Kasumi-1 (cell line): ENCODE data around the gene TMEFF2.
"Not testable (repeated sequence)": the region's sequence is repeated elsewhere in the genome, so short reads cannot be mapped to it uniquely, and the experiment has no call there.

Source experiments
- DNase-seq, 2 experiments: peaks; one replicate each; lab custom pipeline; 2025; lab: John Stamatoyannopoulos, UW

The TMEFF2 gene

DNA sequence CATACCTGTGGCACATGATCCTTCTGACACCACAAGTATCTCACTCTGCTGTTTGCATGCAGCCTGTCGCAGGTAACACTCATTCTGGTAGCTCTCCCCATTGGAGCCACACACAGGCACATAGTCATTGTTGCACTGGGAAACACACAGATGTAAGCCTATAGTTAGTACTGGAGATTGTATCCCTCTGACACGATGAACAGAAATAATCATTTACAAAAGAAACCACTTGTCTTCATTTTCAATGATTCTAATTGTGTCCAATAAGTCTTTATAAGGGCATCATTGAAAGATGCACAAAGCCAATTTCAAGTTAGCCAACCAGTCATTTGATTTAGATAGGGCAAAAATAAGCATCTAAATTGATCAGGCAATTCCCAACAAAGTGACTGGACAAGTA, 10.4 kb downstream of the TMEFF2 start:
- no peak for DNase-seq

DNA sequence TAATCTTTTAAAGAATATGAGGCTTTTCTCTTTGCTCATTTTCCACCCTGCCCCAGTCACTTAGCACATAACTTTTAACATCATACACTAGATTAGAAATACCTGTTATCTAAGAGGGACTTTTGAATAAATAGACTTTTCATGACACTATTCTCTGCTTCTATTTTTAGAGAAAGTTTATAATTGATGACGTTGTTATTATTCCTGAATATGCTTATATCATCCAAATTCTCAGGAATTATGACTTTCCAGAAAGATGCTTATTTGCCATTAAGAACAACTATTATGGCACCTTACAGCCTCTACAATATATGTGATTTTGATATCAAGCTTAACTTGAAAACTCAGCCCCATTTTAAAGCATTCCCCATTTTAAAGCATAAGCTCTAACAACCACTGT, 11.4 kb downstream of the TMEFF2 start:
- DNase-seq = no peak

DNA sequence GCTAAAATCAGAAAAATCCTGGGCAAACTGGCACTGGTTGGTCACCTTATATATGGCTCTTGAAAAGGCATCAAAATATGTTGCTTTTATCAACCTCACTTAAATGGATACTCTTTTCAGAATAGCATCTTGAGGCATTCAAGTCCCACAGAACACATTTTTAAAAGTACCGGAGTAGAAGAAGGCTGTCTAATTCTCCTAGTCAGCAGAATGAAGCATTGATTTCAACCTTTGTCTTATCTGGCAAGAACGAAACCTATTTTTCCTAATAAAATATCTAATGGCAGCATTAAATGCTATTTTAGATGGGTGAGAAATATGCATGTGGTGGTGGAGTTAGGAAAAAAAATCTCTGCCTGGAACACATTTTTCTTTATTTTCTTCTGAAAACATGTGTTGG, 27.8 kb downstream of the TMEFF2 start:
- DNase-seq = no peak

DNA sequence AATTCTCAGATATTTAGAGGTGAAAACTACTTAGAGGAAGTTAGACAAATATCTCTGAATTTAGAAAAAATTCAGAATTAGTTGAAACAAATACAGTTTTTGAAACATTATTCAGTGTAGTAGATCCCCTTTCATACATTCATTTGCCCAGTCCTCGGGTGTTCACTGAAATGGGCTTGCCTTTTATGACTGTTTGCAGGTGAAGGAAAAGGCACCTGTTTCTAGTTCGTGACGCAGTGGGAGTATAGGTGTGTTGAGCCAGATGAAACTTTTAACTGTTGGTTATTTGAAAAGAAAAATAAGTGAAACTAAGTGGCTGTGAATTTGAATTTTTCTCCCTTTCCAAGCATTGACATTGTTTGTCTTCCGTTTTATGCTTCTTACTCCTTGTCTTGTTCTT, 28.9 kb downstream of the TMEFF2 start:
- no peak for DNase-seq

DNA sequence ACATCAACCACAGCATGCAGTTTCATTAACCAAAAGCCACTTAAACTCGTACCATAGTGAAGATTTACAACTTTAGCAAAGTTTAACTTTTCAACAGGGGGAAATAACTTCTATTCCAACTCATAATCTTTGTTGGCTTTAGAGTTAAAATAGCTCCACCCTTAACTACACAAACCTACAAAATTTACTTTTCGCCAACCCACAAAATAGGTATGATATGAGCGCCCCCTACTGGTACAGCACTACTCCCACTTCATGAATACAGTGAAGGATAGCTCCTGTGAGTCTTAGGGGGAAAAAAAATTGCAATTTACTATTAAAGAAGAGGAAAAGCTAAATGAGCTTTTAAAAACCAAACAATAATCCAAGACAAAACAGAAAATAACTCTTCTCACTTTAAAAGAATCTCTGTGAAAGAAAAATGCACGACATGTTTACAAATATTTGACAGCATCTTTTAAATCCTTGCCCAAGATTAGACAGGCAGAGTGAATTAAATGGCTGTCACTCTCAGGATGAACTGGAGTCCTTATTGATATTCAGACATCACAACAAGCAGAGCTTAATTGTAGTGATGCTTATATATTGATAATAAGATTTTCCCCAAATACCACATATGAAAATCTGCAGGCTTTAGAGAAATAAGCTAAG, 32.2 kb downstream of the TMEFF2 start:
- DNase-seq = peak; percentile 90 to 96

DNA sequence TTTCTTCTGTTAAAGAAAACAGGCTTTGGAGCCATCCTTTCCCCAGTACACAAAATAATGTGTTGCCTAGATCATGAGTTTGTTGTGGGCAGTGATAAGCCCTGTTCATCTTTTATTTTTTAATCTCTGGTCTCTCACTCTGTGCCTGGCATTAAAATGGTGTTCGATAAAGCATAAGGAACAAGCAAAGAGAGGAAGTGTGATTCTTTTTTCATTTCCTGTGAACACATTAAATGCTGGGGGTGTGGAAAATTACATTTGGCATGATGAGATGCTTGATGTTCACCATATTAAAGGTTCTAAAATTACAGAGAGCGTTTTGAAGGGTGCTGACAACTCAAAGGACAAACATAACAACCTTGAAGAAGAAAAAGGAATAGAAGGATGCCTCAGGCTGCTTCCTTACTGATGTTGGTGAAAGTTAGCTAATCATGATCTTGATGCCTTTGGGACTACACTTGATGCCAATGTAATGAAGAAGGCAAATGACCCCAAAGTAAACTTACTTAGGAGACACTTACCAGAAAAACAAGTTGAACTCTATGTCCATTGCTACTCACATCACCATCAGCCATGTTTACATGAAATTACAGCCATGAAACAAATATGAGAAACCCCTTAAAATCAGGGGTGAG, 33.0 kb downstream of the TMEFF2 start:
- DNase-seq = no peak

DNA sequence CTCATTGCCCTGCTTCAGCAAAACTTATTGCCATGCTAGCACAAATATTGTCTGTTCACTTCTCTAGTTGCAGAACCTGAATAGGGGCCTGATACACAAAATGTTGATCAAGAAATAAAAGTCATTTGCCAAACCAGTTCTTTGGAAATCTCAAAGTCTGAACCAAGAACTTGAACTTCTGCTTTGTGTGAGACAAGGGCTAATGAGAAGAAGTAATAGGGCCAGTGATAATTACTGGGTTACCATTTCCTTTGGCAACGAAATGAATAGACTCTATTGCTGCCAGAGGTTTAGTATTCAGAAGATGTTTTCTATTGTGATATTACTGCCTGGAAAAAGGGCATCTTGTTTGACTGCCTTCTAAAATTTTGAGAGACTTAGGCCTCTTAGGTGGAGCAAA, 35.0 kb downstream of the TMEFF2 start:
- DNase-seq = no peak

DNA sequence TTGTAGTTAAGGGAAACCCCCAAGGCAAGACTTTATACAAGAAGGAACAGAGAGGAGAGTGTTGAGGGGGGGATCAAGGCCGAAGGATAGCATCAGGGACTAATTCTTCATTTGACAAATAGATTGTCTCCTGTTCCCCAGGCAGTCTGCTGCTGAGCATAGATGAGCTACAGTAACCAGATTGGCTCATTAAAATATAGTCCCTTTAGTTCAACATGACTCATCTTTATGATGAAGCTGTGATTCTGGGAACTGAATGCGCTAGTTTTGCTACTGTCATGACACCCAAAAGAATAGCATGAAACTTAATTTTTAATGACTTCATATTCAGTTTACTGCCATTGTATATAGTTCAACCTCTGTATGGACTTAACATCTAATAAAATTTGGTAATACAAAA, 35.5 kb downstream of the TMEFF2 start:
- DNase-seq = no peak

DNA sequence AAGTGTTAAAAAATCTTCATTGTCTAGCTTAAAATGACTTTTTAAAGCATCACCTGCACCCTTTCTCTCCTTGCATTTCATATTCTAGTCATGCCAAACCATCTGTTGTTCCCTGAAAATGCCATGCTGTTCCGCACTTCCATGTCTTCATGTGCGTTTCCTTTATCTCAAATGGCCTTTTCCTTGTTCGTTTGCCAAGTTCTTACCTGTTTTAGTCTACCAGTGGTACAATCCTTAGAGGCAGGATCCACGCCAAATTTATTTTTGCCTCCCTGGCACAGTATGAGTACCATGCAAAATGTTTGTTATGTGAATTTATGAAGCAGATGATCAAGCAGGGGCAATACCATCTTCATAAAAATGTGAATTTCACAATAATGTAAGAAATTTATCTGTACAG, 37.0 kb downstream of the TMEFF2 start:
- DNase-seq = no peak

DNA sequence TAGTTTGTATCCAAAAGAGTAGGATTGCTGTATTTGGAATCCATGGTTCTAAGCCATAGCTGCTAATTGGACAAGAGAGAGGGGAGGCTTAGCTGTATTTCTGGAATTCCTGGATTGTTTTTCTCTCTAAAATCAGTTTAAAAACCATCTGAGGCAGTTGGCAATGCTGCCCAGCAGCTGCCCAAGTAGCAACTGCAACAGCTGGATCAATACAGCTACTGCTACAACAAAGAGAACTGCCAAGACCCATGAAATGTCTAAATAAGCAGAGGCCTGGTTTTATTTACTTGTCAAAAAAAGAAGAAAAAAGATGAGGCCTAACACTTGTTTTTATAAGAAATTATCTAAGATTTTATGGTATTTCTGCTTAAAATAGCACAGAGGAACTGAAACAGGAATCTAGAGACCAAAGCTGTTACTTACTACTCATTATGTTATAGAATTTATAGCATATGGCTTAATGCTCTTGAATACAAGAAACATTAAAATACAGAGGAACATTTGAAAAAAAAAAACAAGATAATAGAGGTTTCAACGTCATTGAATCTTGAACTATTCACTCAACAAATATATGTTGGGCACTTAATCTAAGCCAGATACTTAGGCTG, 39.1 kb downstream of the TMEFF2 start:
- no peak for DNase-seq

DNA sequence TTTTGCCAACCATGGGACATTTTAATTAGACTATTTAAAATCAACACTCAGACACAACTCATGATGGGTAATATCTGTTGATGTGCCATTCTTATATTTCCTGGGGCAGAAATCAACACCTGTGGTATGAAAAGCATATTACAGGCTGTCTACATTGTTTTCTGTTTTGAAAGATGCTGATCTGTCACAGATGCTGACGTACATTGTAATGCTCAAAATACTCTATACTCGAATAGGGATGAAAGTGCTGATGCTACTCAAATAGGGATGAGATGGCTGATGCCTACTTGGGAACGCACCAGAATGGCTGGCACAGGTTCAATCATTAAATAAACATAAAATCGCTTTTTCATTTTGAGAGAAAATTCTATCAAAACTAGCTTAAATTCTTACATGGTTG, 41.2 kb downstream of the TMEFF2 start:
- no peak for DNase-seq

DNA sequence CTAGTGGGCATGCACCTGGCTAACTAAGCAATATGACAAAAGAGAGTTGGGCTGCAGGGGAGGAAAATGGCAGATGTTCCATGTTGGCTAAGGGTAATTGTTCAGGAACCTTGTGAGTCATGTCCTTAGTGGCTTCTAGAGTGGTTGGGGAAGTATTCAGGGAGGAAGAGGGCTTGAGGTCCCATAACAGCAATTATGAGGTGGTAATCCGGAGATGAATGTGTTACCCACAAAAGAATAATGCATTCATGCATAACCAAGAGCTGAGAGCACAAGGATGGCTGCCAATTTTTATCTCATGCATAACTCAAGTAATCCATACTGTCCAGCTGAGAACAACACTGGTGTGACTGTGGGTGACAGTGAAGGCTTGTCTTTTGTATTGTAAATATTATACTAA, 42.9 kb downstream of the TMEFF2 start:
- DNase-seq = peak; percentile 53 to 59

DNA sequence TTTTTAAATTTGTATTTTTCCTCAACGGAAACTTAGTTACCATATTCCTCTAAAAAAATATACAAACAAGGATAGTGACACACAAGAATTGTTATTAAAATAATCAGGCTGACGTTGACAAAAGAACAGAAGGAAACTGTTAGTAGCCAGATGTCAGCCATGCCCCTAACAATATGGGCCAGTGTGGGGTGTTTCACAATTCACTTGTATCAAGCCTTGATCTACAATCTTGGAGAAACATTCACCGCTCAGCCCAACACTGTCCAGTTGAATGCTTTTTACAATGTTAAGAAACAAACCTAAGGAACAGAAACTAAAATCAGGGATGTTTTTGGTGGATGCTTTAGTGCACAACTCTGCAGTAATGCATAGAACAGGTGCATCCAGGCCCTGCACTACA, 44.6 kb downstream of the TMEFF2 start:
- DNase-seq = no peak

DNA sequence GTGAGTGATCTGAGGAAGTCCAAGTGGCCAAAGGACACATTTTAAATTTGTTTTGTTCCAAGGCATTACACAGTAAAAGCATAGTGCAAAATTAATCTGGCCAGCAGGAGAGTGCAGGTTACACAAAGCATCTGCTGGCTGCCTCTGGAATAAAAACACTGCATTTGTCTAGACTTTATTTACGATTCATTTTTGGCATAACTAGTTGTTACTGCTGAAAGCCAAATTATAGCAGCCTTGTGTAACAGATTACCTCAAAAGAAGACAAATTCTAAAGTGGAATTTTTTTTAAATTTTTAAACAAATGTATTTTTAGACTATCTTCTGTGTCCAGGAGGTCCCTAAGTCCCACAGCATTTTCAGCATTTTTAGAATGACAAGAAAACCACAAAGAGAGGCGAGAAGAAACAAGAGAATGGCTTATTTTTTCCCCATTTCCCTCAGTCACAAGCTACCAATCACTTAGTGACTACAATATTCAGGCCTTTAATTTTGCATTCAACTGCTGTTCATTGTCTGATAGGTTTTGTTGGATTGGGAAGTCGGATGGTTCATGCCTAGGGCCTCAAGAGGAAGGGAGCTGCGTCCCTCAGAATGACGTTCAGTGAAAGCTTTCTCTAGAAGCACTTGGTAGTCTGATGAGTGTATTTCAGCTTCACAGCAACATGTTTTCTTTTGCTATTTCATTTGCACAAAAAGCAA, 46.0 kb downstream of the TMEFF2 start:
- DNase-seq = no peak

DNA sequence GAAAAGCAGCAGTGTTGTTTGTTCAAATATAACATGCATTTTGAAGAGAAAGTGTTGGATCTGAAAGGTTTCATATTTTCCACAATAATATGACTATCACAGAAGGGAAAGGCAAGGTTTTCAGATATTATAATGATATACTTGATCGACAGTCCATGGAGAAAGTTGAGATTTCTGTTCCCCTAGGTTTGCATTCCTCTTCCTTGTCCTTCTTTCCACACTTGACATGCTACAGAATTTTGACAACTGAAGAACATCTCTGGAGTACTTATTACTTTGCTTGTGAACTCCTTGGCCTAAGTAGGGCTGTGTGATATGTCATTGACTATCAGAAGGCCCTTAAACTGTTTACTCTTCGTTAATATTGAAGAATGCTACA, 46.5 kb downstream of the TMEFF2 start:
- no peak for DNase-seq

DNA sequence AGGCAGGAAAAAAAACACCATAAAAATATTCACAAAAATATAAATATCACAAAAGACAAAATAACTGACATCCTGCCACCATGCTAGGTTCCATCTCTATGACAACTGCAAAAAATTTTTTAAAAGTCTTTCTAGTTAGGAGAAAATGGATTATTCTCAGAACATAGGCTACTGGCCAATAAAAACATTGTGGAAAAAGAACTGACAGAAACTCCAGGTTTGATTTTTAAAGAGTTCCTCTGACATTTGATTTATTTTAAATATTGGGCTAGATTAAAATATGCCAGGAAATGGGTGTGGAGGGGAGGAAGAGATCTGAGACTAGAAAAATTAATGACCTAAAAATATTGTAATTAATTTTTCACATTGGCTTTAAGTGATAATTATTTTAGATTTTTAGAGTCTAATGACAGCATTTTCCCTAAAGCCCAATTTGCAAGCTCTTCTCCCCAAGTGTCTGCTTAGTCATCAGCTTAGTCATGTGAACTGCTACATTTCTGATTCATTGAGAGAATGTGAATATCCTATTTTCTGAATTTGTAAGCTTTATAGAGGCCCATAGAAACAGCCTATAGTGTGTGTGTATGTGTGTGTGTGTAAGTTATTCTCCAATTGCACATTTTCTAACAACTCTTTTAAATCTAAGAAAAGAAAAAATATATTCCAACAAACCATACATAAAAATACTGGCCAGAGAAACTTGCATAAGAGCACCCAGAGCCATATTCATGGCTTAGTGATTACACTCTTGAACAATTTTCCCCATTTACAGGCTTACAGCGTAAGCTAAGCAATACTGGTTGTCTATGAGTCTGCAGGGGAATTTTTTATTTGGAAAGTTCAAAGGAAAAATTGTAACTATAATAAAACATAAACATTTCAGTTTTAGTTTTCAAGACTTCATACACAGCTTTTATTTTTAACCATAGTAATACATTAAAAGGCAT, 48.4 kb downstream of the TMEFF2 start:
- no peak for DNase-seq

DNA sequence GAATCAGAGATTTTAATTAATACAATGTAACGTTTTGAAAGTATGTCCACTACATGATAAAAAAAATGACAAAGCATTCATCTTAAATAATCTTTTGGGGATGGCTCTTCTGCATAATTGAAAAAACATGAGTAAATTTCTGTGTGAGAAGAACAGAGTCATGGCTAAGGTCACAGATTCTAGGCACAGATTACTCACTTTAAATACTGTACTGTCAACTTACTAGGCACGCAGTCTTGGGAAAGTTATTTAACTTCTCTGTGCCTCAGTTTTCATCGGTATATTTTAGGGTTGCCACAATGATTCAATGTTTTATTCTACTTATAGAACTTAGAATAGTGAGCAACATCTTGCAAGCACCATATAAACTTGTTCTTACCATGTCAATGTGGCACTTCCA, 49.2 kb downstream of the TMEFF2 start:
- DNase-seq = no peak

DNA sequence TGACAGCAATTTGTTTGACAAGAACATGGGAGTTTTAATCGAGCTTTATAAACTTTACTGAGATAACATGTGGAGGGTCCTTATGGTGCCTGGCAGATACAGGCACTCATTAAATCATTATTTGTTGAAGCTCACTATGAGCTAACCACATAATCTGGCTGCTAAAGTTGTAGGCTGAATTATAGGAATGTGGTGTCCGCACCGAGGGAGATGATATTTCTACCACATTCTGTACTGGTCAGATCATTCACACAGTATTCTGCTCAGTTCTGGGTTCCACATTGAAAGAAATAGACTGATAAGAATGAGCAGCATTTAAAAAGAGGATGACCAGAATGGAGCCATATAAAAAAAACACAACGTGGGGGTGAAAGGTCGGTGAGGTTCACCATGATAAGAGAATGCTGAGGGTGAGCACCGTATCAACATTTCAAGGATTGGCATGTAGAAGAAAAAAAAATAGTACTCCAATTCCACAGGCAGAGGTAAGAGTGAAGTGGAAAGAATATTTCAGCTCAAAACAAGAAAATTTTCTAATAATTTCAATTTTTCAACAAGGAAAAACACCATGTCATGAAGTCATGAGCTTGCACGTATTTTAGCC, 54.4 kb downstream of the TMEFF2 start:
- DNase-seq = no peak

DNA sequence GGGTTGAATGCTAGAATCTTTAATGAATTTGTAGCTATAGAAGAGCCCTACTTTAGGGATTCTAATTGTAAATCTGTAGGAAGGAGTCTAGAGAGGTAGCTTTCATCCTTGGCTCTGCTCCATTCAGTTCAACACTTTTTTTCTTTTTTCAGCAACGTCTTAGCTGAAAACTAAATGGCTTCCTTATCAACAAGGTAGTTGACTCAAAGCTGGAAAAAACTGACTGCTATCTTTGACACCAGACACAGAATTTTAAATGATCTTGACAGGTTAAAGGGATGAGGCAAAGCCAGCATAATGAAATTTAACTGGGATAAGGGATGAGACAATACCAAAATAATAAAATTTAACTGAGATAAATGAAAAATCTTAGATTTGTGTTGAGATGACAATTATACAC, 54.9 kb downstream of the TMEFF2 start:
- DNase-seq = no peak

DNA sequence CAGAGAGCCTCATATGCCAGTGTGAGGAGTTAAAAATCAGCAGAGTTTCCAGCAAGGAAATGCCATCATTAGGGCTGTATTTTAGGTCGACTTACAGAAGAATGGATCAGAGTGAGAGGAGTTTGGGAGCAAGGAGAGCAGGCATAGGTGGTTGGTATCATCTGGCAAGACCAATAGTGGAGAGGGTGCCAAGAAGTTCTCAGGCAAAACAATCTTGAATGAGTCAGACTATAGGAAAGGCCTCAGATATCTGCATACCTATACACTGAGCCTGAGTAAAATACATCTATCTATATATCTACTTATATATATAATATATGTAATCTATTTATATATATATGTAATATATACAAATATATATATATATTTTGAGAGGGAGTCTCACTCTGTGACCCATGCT, 57.3 kb downstream of the TMEFF2 start:
- DNase-seq = no peak

DNA sequence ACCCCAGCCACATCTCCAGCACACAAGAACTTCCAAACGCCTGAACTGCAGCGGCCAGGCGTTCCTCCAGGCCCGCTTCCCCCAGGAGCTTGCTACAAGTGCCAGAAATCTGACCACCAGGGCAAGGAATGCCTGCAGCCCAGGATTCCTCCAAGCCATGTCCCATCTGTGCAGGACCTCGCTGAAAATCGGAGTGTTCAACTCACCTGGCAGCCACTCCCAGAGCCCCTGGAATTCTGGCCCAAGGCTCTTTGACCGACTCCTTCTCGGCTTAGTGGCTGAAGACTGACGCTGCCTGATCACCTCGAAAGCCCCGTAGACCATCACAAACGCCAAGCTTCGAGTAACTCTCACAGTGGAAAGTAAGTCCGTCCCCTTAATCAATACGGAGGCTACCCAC, 62.1 kb downstream of the TMEFF2 start:
- DNase-seq = not testable (repeated sequence)

DNA sequence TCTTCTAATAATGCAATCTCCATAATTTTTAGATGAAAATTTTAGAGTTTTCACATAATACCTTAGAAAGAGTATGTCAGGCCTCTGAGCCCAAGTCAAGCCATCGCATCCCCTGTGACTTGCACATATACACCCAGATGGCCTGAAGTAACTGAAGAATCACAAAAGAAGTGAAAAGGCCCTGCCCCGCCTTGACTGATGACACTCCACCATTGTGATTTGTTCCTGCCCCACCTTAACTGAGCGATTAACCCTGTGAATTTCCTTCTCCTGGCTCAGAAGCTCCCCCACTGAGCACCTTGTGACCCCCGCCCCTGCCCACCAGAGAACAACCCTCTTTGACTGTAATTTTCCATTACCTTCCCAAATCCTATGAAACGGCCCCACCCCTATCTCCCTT, 64.4 kb downstream of the TMEFF2 start:
- not testable (repeated sequence) for DNase-seq
